ENCODE data around the gene CYP19A1. TPM values are rescaled to one million over a fixed set of nuclear protein-coding genes. Genes with fewer than 3 reads are reported as not detected.
A peak's percentile ranks its signal among the peaks of the same experiment; 100 is the strongest.

The CYP19A1 gene
- total and polyA plus RNA-seq, 2 experiments from 2014 or later = 0.69 to 2.6 TPM

DNA sequence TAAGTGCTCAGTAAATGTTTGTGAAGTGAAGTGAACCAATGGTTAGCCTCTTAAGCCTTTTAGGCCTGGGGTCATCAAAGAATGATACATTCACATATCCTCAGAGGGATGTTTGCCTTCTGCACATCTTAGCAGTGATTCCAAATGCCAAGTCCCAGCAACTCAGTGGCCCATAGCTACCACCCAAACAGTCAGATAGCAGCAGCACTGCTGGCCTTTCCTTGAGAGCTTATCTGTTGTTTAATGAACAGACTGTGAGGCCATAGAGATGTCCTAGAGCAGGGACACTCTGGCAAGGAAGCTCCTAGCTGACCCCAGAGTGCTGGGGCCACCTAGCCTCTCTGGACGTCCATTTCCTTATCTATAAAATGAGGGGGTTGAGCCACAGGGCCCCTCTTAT is 86.8 kb downstream of the CYP19A1 start:
- H3K36me3 ChIP-seq = no peaks in the 10 kb centered on the region
- TF ChIP-seq, protein P1, sequence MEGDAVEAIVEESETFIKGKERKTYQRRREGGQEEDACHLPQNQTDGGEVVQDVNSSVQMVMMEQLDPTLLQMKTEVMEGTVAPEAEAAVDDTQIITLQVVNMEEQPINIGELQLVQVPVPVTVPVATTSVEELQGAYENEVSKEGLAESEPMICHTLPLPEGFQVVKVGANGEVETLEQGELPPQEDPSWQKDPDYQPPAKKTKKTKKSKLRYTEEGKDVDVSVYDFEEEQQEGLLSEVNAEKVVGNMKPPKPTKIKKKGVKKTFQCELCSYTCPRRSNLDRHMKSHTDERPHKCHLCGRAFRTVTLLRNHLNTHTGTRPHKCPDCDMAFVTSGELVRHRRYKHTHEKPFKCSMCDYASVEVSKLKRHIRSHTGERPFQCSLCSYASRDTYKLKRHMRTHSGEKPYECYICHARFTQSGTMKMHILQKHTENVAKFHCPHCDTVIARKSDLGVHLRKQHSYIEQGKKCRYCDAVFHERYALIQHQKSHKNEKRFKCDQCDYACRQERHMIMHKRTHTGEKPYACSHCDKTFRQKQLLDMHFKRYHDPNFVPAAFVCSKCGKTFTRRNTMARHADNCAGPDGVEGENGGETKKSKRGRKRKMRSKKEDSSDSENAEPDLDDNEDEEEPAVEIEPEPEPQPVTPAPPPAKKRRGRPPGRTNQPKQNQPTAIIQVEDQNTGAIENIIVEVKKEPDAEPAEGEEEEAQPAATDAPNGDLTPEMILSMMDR (IDR thresholded peaks at IDR 0.05; ENCODE audit: low read depth, low read length) = no peak
- no peaks in the 10 kb centered on the region for H3K9me3 ChIP-seq (ENCODE audit: low read depth)
- DNase-seq (ENCODE audit: low read depth in 1 of 2, low spot score in 1 of 2) = no peak
- no peak overlapping the region for H3K27ac ChIP-seq
- H3K4me3 ChIP-seq = no peak overlapping the region
- no peaks in the 10 kb centered on the region for H3K4me1 ChIP-seq (ENCODE audit: low read depth)
- no peaks in the 10 kb centered on the region for H3K27me3 ChIP-seq

DNA sequence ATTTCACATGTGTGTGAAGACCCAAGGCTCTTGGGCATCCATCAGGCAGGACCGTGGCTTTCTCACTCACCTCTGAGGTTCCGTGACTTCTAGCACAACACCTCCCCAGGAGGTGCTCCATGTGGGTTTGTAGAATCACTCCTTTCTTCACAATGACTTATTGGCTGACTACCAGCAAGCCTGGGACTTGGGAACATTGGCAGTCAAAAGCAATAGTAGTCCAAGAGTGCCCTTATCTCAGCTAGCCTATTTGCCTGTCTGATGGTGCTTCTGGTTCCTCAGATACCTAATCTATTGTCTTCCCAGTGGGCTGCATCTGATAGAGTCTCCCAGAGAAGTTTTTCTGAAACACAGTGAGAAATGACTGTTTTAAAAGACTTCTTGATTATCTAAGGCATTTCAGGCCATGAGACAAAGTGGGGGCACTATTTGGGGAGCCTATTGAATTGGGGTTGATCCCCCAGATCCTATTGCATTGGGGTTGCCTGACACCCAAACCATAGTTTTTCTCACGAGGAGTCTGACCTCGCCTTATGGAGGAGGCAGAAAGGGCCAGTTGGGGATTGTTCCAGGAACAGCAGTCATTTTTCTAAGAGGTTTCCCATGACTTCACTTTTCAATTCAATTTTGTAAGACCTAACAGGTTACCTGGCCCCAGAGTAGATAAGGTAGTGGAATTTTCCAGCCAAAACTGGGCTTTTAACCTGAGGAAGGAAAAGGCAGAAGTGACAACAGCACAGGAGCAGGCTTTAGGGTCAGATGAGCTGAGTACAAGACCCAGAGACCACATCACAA is 88.0 kb downstream of the CYP19A1 start:
- Histone ChIP-seq H3K9me3 (ENCODE audit: low read depth) (no peaks in the 10 kb centered on the region), H3K4me3 (no peak overlapping the region), H3K27me3 (no peaks in the 10 kb centered on the region), H3K27ac (no peak overlapping the region), H3K4me1 (ENCODE audit: low read depth) (no peaks in the 10 kb centered on the region), H3K36me3 (no peaks in the 10 kb centered on the region)
- DNase-seq (ENCODE audit: low read depth in 1 of 2, low spot score in 1 of 2) = no peak
- TF ChIP-seq, protein P1 (IDR thresholded peaks at IDR 0.05; ENCODE audit: low read depth, low read length) = no peak

DNA sequence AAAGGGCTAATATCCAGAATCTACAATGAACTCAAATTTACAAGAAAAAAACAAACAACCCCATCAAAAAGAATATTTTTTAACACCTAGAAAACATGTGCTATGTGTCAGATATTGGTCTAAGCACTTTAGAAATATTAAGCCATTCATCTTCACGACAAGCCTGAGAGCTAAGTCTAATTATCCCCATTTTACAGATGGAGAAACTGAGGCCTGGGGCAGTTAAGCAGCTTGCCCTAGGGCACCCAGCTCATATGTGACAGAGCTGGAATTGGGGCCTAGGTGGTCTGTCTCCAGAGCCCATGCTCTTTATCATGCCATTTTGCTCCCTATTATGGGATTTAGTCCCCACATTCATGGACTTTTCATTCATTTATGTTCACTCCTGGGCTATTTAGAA is 92.8 kb downstream of the CYP19A1 start:
- no peaks in the 10 kb centered on the region for H3K36me3 ChIP-seq
- no peak for DNase-seq (ENCODE audit: low read depth in 1 of 2, low spot score in 1 of 2)
- H3K4me3 ChIP-seq = no peak overlapping the region
- H3K4me1 ChIP-seq (ENCODE audit: low read depth) = peaks cover 10% of the 10 kb centered on the region
- no peak overlapping the region for H3K27ac ChIP-seq
- TF ChIP-seq, protein P1 (IDR thresholded peaks at IDR 0.05; ENCODE audit: low read depth, low read length) = no peak
- no peaks in the 10 kb centered on the region for H3K9me3 ChIP-seq (ENCODE audit: low read depth)
- no peaks in the 10 kb centered on the region for H3K27me3 ChIP-seq

DNA sequence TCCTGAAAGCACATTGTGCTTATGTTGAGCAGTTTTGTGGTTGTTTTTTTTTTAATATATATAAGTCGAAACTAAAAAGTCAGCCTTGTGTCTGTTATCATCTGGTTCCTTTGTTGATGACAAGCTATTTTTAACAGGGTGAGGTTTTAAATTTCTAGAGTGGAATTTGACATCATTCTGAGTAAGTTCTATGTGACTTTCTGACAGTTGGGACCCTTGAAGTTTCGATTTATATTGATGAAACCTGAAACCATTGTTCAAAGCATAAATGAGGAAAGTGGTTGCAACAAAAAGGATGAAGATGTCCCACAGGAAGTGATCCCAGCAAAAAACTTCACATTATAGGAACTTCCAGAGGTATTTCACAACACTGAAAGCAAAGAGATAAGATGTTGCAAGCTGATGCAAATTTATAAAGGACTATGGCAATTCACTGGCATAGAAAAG is 94.0 kb downstream of the CYP19A1 start:
- peak in 1 of 2 donors; percentile 71 for DNase-seq (ENCODE audit: low read depth in 1 of 2, low spot score in 1 of 2)
- no peaks in the 10 kb centered on the region for H3K36me3 ChIP-seq
- H3K4me3 ChIP-seq = no peak overlapping the region
- H3K4me1 ChIP-seq (ENCODE audit: low read depth) = peaks cover 10% of the 10 kb centered on the region
- no peak overlapping the region for H3K27ac ChIP-seq
- H3K27me3 ChIP-seq = no peaks in the 10 kb centered on the region
- TF ChIP-seq, protein P1 (IDR thresholded peaks at IDR 0.05; ENCODE audit: low read depth, low read length) = no peak
- no peaks in the 10 kb centered on the region for H3K9me3 ChIP-seq (ENCODE audit: low read depth)

DNA sequence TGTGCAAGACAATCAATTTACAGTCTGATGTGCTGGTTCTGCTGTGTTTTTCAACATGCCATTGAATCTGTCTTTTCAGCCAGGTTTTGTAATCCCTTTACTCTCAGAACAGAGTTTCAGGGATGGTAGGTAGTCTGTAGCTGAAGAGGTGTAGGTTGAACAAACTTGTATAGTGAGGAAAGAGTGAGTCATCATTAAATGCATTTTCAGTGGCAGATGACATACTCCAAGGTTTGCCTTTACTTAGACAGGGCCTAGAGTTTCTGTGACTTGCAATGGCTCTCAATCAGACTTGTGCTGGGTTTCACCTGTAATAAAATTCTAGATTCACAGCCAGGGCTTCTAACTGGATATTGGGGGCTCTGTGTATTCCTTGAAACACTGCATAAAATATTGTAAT is 94.6 kb downstream of the CYP19A1 start:
- Histone ChIP-seq H3K27me3 (no peaks in the 10 kb centered on the region), H3K9me3 (ENCODE audit: low read depth) (no peaks in the 10 kb centered on the region), H3K4me1 (ENCODE audit: low read depth) (peaks cover 10% of the 10 kb centered on the region), H3K4me3 (no peak overlapping the region), H3K36me3 (no peaks in the 10 kb centered on the region), H3K27ac (no peak overlapping the region)
- no peak for DNase-seq (ENCODE audit: low read depth in 1 of 2, low spot score in 1 of 2)
- TF ChIP-seq, protein P1 (IDR thresholded peaks at IDR 0.05; ENCODE audit: low read depth, low read length) = no peak

Measured in cardiac muscle cell (in vitro differentiated cells and primary cell).